CD8-positive, alpha-beta memory T cell (primary cell): ENCODE results near the gene P3H2. TPM values are rescaled to one million over a fixed set of nuclear protein-coding genes. Genes with fewer than 3 reads are reported as not detected.
A peak's percentile ranks its signal among the peaks of the same experiment; 100 is the strongest.
"Not testable (repeated sequence)": the region's sequence is repeated elsewhere in the genome, so short reads cannot be mapped to it uniquely, and the experiment has no call there.

Experiments
- CTCF ChIA-PET: fragments of 350-600 bp; sonication (Branson Sonifier 250); formaldehyde crosslinking; loops from one replicate; lab custom pipeline; 2021; ENCODE audit warnings: antibody characterized with exemption; lab: Charles Lee
- POLR2A ChIA-PET: fragments of 350-600 bp; sonication (Branson Sonifier 250); formaldehyde crosslinking; loops from one replicate; lab custom pipeline; 2021; ENCODE audit warnings: antibody characterized with exemption; lab: Charles Lee
- DNase-seq, 5 donors: peaks; one replicate each; pipeline versions ENCODE4 v3.0.0 to v3.0.0-alpha.2; 2020 to 2022; ENCODE audit warnings: mixed read lengths in 1 of 5
- H3K27ac ChIP-seq: one replicate; pipeline ENCODE4 v1.7.0; 2013; ENCODE audit warnings: low read depth, mild to moderate bottlenecking, low read length, moderate library complexity
- H3K27me3 ChIP-seq: 2 replicates; pipeline ENCODE4 v1.7.0; 2013; ENCODE audit warnings: low read length, mild to moderate bottlenecking; ENCODE audit not compliant: insufficient read depth, poor library complexity, severe bottlenecking
- H3K36me3 ChIP-seq: 2 replicates; pipeline ENCODE4 v1.7.0; 2013; ENCODE audit warnings: mild to moderate bottlenecking, low read length, moderate library complexity; ENCODE audit not compliant: insufficient read depth
- H3K4me1 ChIP-seq: 2 replicates; pipeline ENCODE4 v1.7.0; 2013; ENCODE audit warnings: mild to moderate bottlenecking, low read length, moderate library complexity; ENCODE audit not compliant: insufficient read depth
- H3K4me3 ChIP-seq: 2 replicates; pipeline ENCODE4 v1.7.0; 2013; ENCODE audit warnings: mild to moderate bottlenecking, low read length
- H3K9me3 ChIP-seq: 2 replicates; pipeline ENCODE4 v1.7.0; 2013; ENCODE audit warnings: mild to moderate bottlenecking, low read length
- H3K27ac Mint-ChIP-seq, 8 donors: one replicate each; pipeline ENCODE4 v1.8.0; 2020 to 2021; ENCODE audit warnings: mixed read lengths in 8 of 8, mild to moderate bottlenecking in 6 of 8, inconsistent platforms in 3 of 8, moderate library complexity in 3 of 8
- H3K27me3 Mint-ChIP-seq, 2 donors: one replicate each; pipeline ENCODE4 v1.8.0; 2020 to 2021; ENCODE audit warnings: mixed read lengths in 2 of 2, mild to moderate bottlenecking in 1 of 2, moderate library complexity in 1 of 2
- H3K36me3 Mint-ChIP-seq, 3 donors: one replicate each; pipeline ENCODE4 v1.8.0; 2020 to 2021; ENCODE audit warnings: mixed read lengths in 3 of 3, inconsistent platforms in 1 of 3, mild to moderate bottlenecking in 1 of 3
- H3K4me1 Mint-ChIP-seq, 3 donors: one replicate each; pipeline ENCODE4 v1.8.0; 2020 to 2021; ENCODE audit warnings: mixed read lengths in 3 of 3, inconsistent platforms in 1 of 3, mild to moderate bottlenecking in 1 of 3
- H3K4me3 Mint-ChIP-seq, 7 donors: one replicate each; pipeline ENCODE4 v1.8.0; 2020 to 2021; ENCODE audit warnings: mixed read lengths in 7 of 7, mild to moderate bottlenecking in 6 of 7, moderate library complexity in 4 of 7, inconsistent platforms in 2 of 7
- H3K9me3 Mint-ChIP-seq, 5 donors: one replicate each; pipeline ENCODE4 v1.8.0; 2020 to 2022; ENCODE audit warnings: mixed read lengths in 5 of 5, mild to moderate bottlenecking in 3 of 5, moderate library complexity in 2 of 5, inconsistent platforms in 1 of 5
- polyA plus RNA-seq: library from polyadenylated mRNA; unstranded; fragments of 300-500 nt; fragmentation: Illumina TruSeq; gene quantifications from one replicate; pipeline ENCODE4 v1.2.3, GENCODE V29; 2021
- total RNA-seq, 2 experiments: library from RNA; stranded (reverse); gene quantifications; one replicate each; pipeline ENCODE4 v1.2.3, GENCODE V29; 2021

P3H2 gene
- total and polyA plus RNA-seq, 3 experiments from 2014 or later: not detected

GRCh38 chr3:190159902-190160435, 39.3 kb upstream of the P3H2 start:
- Mint-ChIP-seq H3K4me1 (no peaks in the 10 kb centered on the region), H3K27ac (no peak overlapping the region), H3K36me3 (no peaks in the 10 kb centered on the region), H3K9me3 (peaks cover 0 to 7% (median 3%) of the 10 kb centered on the region in 5 donors), H3K27me3 (peaks cover 3 to 8% of the 10 kb centered on the region in 2 donors), H3K4me3 (no peak overlapping the region)
- Histone ChIP-seq H3K27me3 (no peaks in the 10 kb centered on the region), H3K9me3 (no peaks in the 10 kb centered on the region), H3K4me3 (no peak overlapping the region), H3K27ac (no peak overlapping the region), H3K4me1 (no peaks in the 10 kb centered on the region), H3K36me3 (no peaks in the 10 kb centered on the region)
- no peak for DNase-seq
- POLR2A ChIA-PET: no interaction called here
- CTCF ChIA-PET: no interaction called here

GRCh38 chr3:190158261-190158660, 37.6 kb upstream of the P3H2 start:
- Mint-ChIP-seq H3K4me3 (no peak overlapping the region), H3K27ac (no peak overlapping the region), H3K36me3 (no peaks in the 10 kb centered on the region), H3K9me3 (peaks cover 0 to 7% (median 3%) of the 10 kb centered on the region in 5 donors), H3K27me3 (peaks cover 3 to 12% of the 10 kb centered on the region in 2 donors), H3K4me1 (no peaks in the 10 kb centered on the region)
- ChIA-PET CTCF (no interaction called here), POLR2A (no interaction called here)
- Histone ChIP-seq H3K9me3 (no peaks in the 10 kb centered on the region), H3K36me3 (no peaks in the 10 kb centered on the region), H3K4me3 (no peak overlapping the region), H3K27me3 (no peaks in the 10 kb centered on the region), H3K4me1 (no peaks in the 10 kb centered on the region), H3K27ac (no peak overlapping the region)
- no peak for DNase-seq

- ChIA-PET POLR2A (no interaction called here), CTCF (no interaction called here)
- H3K4me1 ChIP-seq: no peaks in the 10 kb centered on the region
- H3K4me3 ChIP-seq: no peak overlapping the region
- Mint-ChIP-seq H3K27me3 (peaks cover 3 to 12% of the 10 kb centered on the region in 2 donors), H3K4me3 (no peak overlapping the region), H3K27ac (no peak overlapping the region), H3K36me3 (no peaks in the 10 kb centered on the region), H3K9me3 (no peaks in the 10 kb centered on the region), H3K4me1 (no peaks in the 10 kb centered on the region)
- no peaks in the 10 kb centered on the region for H3K9me3 ChIP-seq
- no peaks in the 10 kb centered on the region for H3K27me3 ChIP-seq
- no peak for DNase-seq
- H3K36me3 ChIP-seq: no peaks in the 10 kb centered on the region
- no peak overlapping the region for H3K27ac ChIP-seq
These were observed 35.1 kb upstream of the P3H2 start for GRCh38 chr3:190155752-190156151.

GRCh38 chr3:190150681-190151080, 30.0 kb upstream of the P3H2 start:
- POLR2A ChIA-PET: no interaction called here
- H3K27ac Mint-ChIP-seq: no peak overlapping the region
- no peaks in the 10 kb centered on the region for H3K27me3 ChIP-seq
- H3K4me1 Mint-ChIP-seq: no peaks in the 10 kb centered on the region
- no peak for DNase-seq
- no peak overlapping the region for H3K27ac ChIP-seq
- H3K4me3 Mint-ChIP-seq: no peak overlapping the region
- peaks cover 0 to under 1% (median 0%) of the 10 kb centered on the region in 3 donors for H3K36me3 Mint-ChIP-seq
- CTCF ChIA-PET: no interaction called here
- H3K9me3 Mint-ChIP-seq: no peaks in the 10 kb centered on the region
- H3K36me3 ChIP-seq: no peaks in the 10 kb centered on the region
- peaks cover 4 to 11% of the 10 kb centered on the region in 2 donors for H3K27me3 Mint-ChIP-seq
- no peak overlapping the region for H3K4me3 ChIP-seq
- H3K9me3 ChIP-seq: no peaks in the 10 kb centered on the region
- no peaks in the 10 kb centered on the region for H3K4me1 ChIP-seq

- H3K36me3 Mint-ChIP-seq, H3K27me3 ChIP-seq, POLR2A ChIA-PET, H3K4me1 ChIP-seq, DNase-seq, H3K4me1 Mint-ChIP-seq, H3K9me3 Mint-ChIP-seq, H3K36me3 ChIP-seq, H3K4me3 Mint-ChIP-seq, H3K4me3 ChIP-seq, H3K9me3 ChIP-seq, H3K27ac ChIP-seq, CTCF ChIA-PET: not testable (repeated sequence)
- peak overlapping the region in 1 of 8 donors; percentile 59 for H3K27ac Mint-ChIP-seq
- H3K27me3 Mint-ChIP-seq: peaks cover 7 to 12% of the 10 kb centered on the region in 2 donors
These were observed 29.3 kb upstream of the P3H2 start for GRCh38 chr3:190149830-190150619.

- H3K4me1 Mint-ChIP-seq, CTCF ChIA-PET, H3K27ac ChIP-seq, H3K9me3 ChIP-seq, H3K4me1 ChIP-seq, H3K36me3 ChIP-seq, H3K9me3 Mint-ChIP-seq, H3K27me3 ChIP-seq, DNase-seq, H3K36me3 Mint-ChIP-seq, H3K4me3 Mint-ChIP-seq, H3K27me3 Mint-ChIP-seq, POLR2A ChIA-PET, H3K27ac Mint-ChIP-seq, H3K4me3 ChIP-seq: not testable (repeated sequence)
These were observed 24.1 kb upstream of the P3H2 start for GRCh38 chr3:190144793-190145192.

- no peak overlapping the region for H3K27ac Mint-ChIP-seq
- DNase-seq: no peak
- H3K36me3 Mint-ChIP-seq: peaks cover 0 to 1% (median 0%) of the 10 kb centered on the region in 3 donors
- H3K36me3 ChIP-seq: no peaks in the 10 kb centered on the region
- H3K9me3 Mint-ChIP-seq: peaks cover 0 to 5% (median 0%) of the 10 kb centered on the region in 5 donors
- no peak overlapping the region for H3K27ac ChIP-seq
- ChIA-PET CTCF (no interaction called here), POLR2A (no interaction called here)
- H3K4me1 Mint-ChIP-seq: no peaks in the 10 kb centered on the region
- no peak overlapping the region for H3K4me3 Mint-ChIP-seq
- H3K27me3 ChIP-seq: no peaks in the 10 kb centered on the region
- no peaks in the 10 kb centered on the region for H3K9me3 ChIP-seq
- H3K27me3 Mint-ChIP-seq: peaks cover 6 to 11% of the 10 kb centered on the region in 2 donors
- no peaks in the 10 kb centered on the region for H3K4me1 ChIP-seq
- H3K4me3 ChIP-seq: no peak overlapping the region
These were observed 21.3 kb upstream of the P3H2 start for GRCh38 chr3:190142041-190142440.

GRCh38 chr3:190139365-190139764, 18.7 kb upstream of the P3H2 start:
- POLR2A ChIA-PET: no interaction called here

More at GRCh38 chr3:190139365-190139764, 18.7 kb upstream of the P3H2 start:
- Mint-ChIP-seq H3K36me3 (no peaks in the 10 kb centered on the region), H3K27ac (no peak overlapping the region), H3K4me1 (no peaks in the 10 kb centered on the region), H3K4me3 (no peak overlapping the region), H3K9me3 (peaks cover 0 to 5% (median 0%) of the 10 kb centered on the region in 5 donors), H3K27me3 (peaks cover 2 to 13% of the 10 kb centered on the region in 2 donors)
- peaks cover 1% of the 10 kb centered on the region for H3K27me3 ChIP-seq
- no peaks in the 10 kb centered on the region for H3K36me3 ChIP-seq
- DNase-seq: no peak
- H3K4me3 ChIP-seq: no peak overlapping the region
- H3K9me3 ChIP-seq: no peaks in the 10 kb centered on the region
- H3K27ac ChIP-seq: no peak overlapping the region
- CTCF ChIA-PET: no interaction called here
- H3K4me1 ChIP-seq: no peaks in the 10 kb centered on the region
